Neural cell (in vitro differentiated cells): Measurements from ENCODE around the gene CNN3. TPM values are rescaled to one million over a fixed set of nuclear protein-coding genes. Genes with fewer than 3 reads are reported as not detected.

Source experiments
- H2AFZ ChIP-seq: fragments of 200-600, 300-800 bp; sonication (generic), shearing (Covaris generic); 2 replicates; pipeline ENCODE4 v1.6.0; 2014; ENCODE audit warnings: low read depth, mild to moderate bottlenecking, antibody characterized with exemption, low read length, moderate library complexity
- H3F3A ChIP-seq: fragments of 200-600 bp; shearing (Covaris generic); 2 replicates; pipeline ENCODE4 v1.6.1; 2016; ENCODE audit warnings: mild to moderate bottlenecking, moderate library complexity, mixed read lengths, antibody characterized with exemption, low read length; ENCODE audit not compliant: insufficient read depth, poor library complexity, severe bottlenecking
- H3K27ac ChIP-seq: fragments of 200-600, 300-800 bp; sonication (generic), shearing (Covaris generic); 2 replicates; pipeline ENCODE4 v1.5.1; 2014; ENCODE audit warnings: mild to moderate bottlenecking, low read length, moderate library complexity
- H3K27me3 ChIP-seq: fragments of 300-800, 200-600 bp; sonication (generic), shearing (Covaris generic); 2 replicates; pipeline ENCODE4 v1.6.0; 2014; ENCODE audit warnings: mild to moderate bottlenecking, low read depth, low read length, moderate library complexity; ENCODE audit not compliant: insufficient read depth
- H3K36me3 ChIP-seq: fragments of 300-800, 200-600 bp; sonication (generic), shearing (Covaris generic); 2 replicates; pipeline ENCODE4 v1.5.1; 2014; ENCODE audit warnings: mild to moderate bottlenecking, antibody characterized with exemption, low read length, moderate library complexity; ENCODE audit not compliant: insufficient read depth
- H3K4me2 ChIP-seq: fragments of 300-800, 200-600 bp; sonication (generic), shearing (Covaris generic); 2 replicates; pipeline ENCODE4 v1.6.0; 2014; ENCODE audit warnings: mild to moderate bottlenecking, low read length
- H3K4me3 ChIP-seq: fragments of 300-800, 200-600 bp; sonication (generic), shearing (Covaris generic); 2 replicates; pipeline ENCODE4 v1.5.1; 2014; ENCODE audit warnings: mild to moderate bottlenecking, low read length, moderate library complexity
- H3K79me2 ChIP-seq: fragments of 200-600 bp; shearing (Covaris generic); replicated peaks from 2 replicates; pipeline ENCODE4 v1.6.0; 2014; ENCODE audit warnings: mild to moderate bottlenecking, low read length, moderate library complexity; ENCODE audit not compliant: insufficient read depth
- H3K9ac ChIP-seq: fragments of 300-800, 200-600 bp; sonication (generic), shearing (Covaris generic); 2 replicates; pipeline ENCODE4 v1.6.1; 2016; ENCODE audit warnings: mild to moderate bottlenecking, low read length, mixed read lengths
- H3K9me2 ChIP-seq: fragments of 200-600 bp; shearing (Covaris generic); 2 replicates; pipeline ENCODE4 v1.6.1; 2016; ENCODE audit warnings: mild to moderate bottlenecking, low read length, mixed read lengths; ENCODE audit not compliant: insufficient read depth
- H3K9me3 ChIP-seq: fragments of 200-600, 300-800 bp; sonication (generic), shearing (Covaris generic); 2 replicates; pipeline ENCODE4 v1.6.1; 2016; ENCODE audit warnings: mild to moderate bottlenecking, mixed run types, low read length, moderate library complexity, mixed read lengths
- H4K20me1 ChIP-seq: fragments of 200-600 bp; shearing (Covaris generic); 2 replicates; pipeline ENCODE4 v1.6.1; 2016; ENCODE audit warnings: mild to moderate bottlenecking, mixed run types; ENCODE audit not compliant: insufficient read depth
- CTCF ChIP-seq: fragments of 450-650 bp; IDR thresholded peaks from 2 replicates; pipeline ENCODE4 v1.5.1; 2014; ENCODE audit warnings: antibody characterized with exemption, mild to moderate bottlenecking, moderate library complexity; ENCODE audit not compliant: poor library complexity, severe bottlenecking
- EP300 ChIP-seq: fragments of 450-650 bp; conservative IDR thresholded peaks from 2 replicates; pipeline ENCODE4 v1.6.1; 2014; ENCODE audit warnings: antibody characterized with exemption, mild to moderate bottlenecking, moderate library complexity; ENCODE audit not compliant: poor library complexity, severe bottlenecking
- EZH2 ChIP-seq: fragments of 200-600, 300-800 bp; shearing (Covaris generic), sonication (generic); IDR thresholded peaks from 2 replicates; pipeline ENCODE4 v1.6.1; 2014; ENCODE audit warnings: antibody characterized with exemption, low read length, borderline replicate concordance, mild to moderate bottlenecking; ENCODE audit not compliant: insufficient read depth, poor library complexity, severe bottlenecking
- MXI1 ChIP-seq: fragments of 450-650 bp; conservative IDR thresholded peaks from 2 replicates; pipeline ENCODE4 v1.6.1; 2014; ENCODE audit warnings: antibody characterized with exemption, mild to moderate bottlenecking; ENCODE audit not compliant: poor library complexity, severe bottlenecking
- POLR2AphosphoS5 ChIP-seq: IDR thresholded peaks from 2 replicates; pipeline ENCODE4 v1.6.1; 2012
- RAD21 ChIP-seq: fragments of 450-650 bp; conservative IDR thresholded peaks from 2 replicates; pipeline ENCODE4 v1.6.1; 2014; ENCODE audit warnings: antibody characterized with exemption, mild to moderate bottlenecking, moderate library complexity
- REST ChIP-seq: IDR thresholded peaks from 2 replicates; pipeline ENCODE4 v1.6.1; 2012; ENCODE audit warnings: borderline replicate concordance
- SMC3 ChIP-seq: fragments of 450-650 bp; conservative IDR thresholded peaks from 2 replicates; pipeline ENCODE4 v1.6.1; 2014; ENCODE audit warnings: antibody characterized with exemption, mild to moderate bottlenecking, moderate library complexity; ENCODE audit not compliant: poor library complexity
- TAF1 ChIP-seq: IDR thresholded peaks from 2 replicates; pipeline ENCODE4 v1.6.1; 2012; ENCODE audit warnings: low read depth
- polyA plus RNA-seq: library from polyadenylated mRNA; depleted of rRNA; stranded (reverse); fragments of >200 nt; gene quantifications from 2 replicates; pipeline ENCODE4 v1.2.3, GENCODE V29; 2014

CNN3 gene
- polyA plus RNA-seq, 1 donor from 2014 or later: 106 TPM

- Histone ChIP-seq H3K27ac (no peak overlapping the region), H3K4me3 (no peak overlapping the region), H3K27me3 (no peaks in the 10 kb centered on the region), H3K79me2 (no peaks in the 10 kb centered on the region), H4K20me1 (no peaks in the 10 kb centered on the region), H3K9ac (no peak overlapping the region), H3K4me2 (no peak overlapping the region), H3F3A (no peaks in the 10 kb centered on the region), H2AFZ (no peak overlapping the region), H3K9me2 (no peaks in the 10 kb centered on the region), H3K36me3 (peaks cover 8% of the 10 kb centered on the region), H3K9me3 (no peaks in the 10 kb centered on the region)
- TF ChIP-seq MXI1: no peak
- TF ChIP-seq SMC3: no peak
- TF ChIP-seq EZH2: no peak
- no peak for TF ChIP-seq CTCF
- TF ChIP-seq RAD21: no peak
- no peak for TF ChIP-seq EP300
- TF ChIP-seq REST: no peak
- no peak for TF ChIP-seq POLR2AphosphoS5
Observed at GRCh38 chr1:94894630-94895029, 32.3 kb downstream of the CNN3 start.

GRCh38 chr1:94892604-94893254 lies 34.2 kb downstream of the CNN3 start:
- no peak overlapping the region for H3K27ac ChIP-seq
- TF ChIP-seq EP300: no peak
- no peaks in the 10 kb centered on the region for H4K20me1 ChIP-seq
- no peaks in the 10 kb centered on the region for H3K79me2 ChIP-seq
- peaks cover 8% of the 10 kb centered on the region for H3K36me3 ChIP-seq
- no peak overlapping the region for H3K4me2 ChIP-seq
- no peaks in the 10 kb centered on the region for H3K9me3 ChIP-seq
- no peak overlapping the region for H3K9ac ChIP-seq
- H3F3A ChIP-seq: no peaks in the 10 kb centered on the region
- H3K4me3 ChIP-seq: no peak overlapping the region
- H3K9me2 ChIP-seq: no peaks in the 10 kb centered on the region
- no peak overlapping the region for H2AFZ ChIP-seq
- no peaks in the 10 kb centered on the region for H3K27me3 ChIP-seq

GRCh38 chr1:94888201-94888600 lies 38.7 kb downstream of the CNN3 start:
- TF ChIP-seq TAF1 (no peak), SMC3 (no peak), EP300 (no peak), EZH2 (no peak), RAD21 (no peak), REST (no peak), MXI1 (no peak), POLR2AphosphoS5 (no peak), CTCF (no peak)
- Histone ChIP-seq H3K27ac (no peak overlapping the region), H4K20me1 (no peaks in the 10 kb centered on the region), H3F3A (no peaks in the 10 kb centered on the region), H3K27me3 (no peaks in the 10 kb centered on the region), H3K9me2 (no peaks in the 10 kb centered on the region), H3K79me2 (no peaks in the 10 kb centered on the region), H3K4me2 (no peak overlapping the region), H2AFZ (no peak overlapping the region), H3K36me3 (peaks cover 3% of the 10 kb centered on the region), H3K4me3 (no peak overlapping the region), H3K9ac (no peak overlapping the region), H3K9me3 (no peaks in the 10 kb centered on the region)
